SU-DHL-6 (cell line): Measurements from ENCODE around the gene TXNRD2.

ENCODE experiments used
- EZH2phosphoT487 ChIP-seq: fragments of 200-600 bp; sonication (generic), shearing (Covaris generic); conservative IDR thresholded peaks from 2 replicates; pipeline ENCODE4 v1.6.1; 2018; ENCODE audit warnings: mild to moderate bottlenecking, antibody characterized with exemption, low read length, moderate library complexity, mixed read lengths
- TF ChIP-seq, protein P1 (sequence below): fragments of 200-600 bp; sonication (generic); IDR thresholded peaks from one replicate; pipeline ENCODE4 v1.5.1; 2017; ENCODE audit warnings: antibody characterized with exemption, mild to moderate bottlenecking, low read length, moderate library complexity; ENCODE audit not compliant: insufficient read depth, poor library complexity, severe bottlenecking

DNA sequence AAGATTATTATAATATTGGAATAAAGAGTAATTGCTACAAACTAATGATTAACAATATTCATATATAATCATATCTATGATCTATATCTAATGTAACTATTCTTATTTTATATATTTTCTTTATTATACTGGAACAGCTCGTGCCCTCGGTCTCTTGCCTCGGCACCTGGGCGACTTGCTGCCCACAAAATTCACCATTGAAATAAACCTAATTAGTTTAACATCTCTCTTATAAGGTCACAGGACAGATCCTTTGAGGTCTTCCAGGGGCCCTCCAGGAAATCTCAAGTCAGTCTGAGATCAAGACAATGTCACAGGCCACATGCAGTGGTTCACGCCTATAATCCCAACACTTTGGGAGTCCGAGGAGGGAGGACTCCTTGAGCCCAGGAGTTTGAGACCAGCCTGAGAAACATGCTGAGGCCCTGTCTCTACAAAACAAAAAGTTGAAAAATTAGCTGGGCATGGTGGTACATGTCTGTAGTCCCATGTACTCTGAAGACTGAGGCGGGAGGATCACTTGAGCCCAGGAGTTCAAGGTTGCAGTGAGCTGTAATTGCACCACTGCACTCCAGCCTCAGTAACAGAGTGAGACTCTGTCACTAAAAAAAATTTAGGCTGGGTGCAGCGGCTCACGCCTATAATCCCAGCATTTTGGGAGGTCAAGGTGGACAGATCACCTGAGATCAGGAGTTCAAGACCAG lies 6.6 kb upstream of the TXNRD2 start:
- TF ChIP-seq, protein P1, sequence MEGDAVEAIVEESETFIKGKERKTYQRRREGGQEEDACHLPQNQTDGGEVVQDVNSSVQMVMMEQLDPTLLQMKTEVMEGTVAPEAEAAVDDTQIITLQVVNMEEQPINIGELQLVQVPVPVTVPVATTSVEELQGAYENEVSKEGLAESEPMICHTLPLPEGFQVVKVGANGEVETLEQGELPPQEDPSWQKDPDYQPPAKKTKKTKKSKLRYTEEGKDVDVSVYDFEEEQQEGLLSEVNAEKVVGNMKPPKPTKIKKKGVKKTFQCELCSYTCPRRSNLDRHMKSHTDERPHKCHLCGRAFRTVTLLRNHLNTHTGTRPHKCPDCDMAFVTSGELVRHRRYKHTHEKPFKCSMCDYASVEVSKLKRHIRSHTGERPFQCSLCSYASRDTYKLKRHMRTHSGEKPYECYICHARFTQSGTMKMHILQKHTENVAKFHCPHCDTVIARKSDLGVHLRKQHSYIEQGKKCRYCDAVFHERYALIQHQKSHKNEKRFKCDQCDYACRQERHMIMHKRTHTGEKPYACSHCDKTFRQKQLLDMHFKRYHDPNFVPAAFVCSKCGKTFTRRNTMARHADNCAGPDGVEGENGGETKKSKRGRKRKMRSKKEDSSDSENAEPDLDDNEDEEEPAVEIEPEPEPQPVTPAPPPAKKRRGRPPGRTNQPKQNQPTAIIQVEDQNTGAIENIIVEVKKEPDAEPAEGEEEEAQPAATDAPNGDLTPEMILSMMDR = no peak
- TF ChIP-seq EZH2phosphoT487 = no peak
